Activated CD8-positive, alpha-beta memory T cell treated with anti-CD3 and anti-CD28 coated beads for 48 hours (primary cell): Measurements from ENCODE around the gene DMXL1.
"Not testable (repeated sequence)": the region's sequence is repeated elsewhere in the genome, so short reads cannot be mapped to it uniquely, and the experiment has no call there.

Experiments
- DNase-seq, 3 experiments: peaks; one replicate each; pipeline ENCODE4 v3.0.0-alpha.2; 2020; ENCODE audit warnings: low read depth in 2 of 3, low spot score in 2 of 3

DMXL1 gene

DNA sequence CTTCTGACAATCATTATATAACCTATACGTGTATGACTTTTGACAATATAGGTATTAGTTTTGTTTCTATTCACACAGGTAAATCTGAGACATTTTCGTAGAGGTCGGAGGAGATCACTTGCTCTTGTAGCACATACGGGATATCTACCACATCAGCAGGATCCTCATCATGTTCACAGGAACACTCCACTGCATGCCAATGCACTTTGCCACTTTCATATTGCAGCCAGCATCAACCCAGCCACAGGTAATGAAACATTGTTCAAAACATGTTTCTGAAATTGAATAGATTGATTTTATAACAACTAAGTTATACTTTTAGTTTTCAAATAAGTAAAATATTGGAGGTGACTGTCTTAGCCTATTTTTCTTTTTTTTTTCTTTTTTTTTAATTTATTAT, 50.0 kb downstream of the DMXL1 start:
- no peak for DNase-seq

DNA sequence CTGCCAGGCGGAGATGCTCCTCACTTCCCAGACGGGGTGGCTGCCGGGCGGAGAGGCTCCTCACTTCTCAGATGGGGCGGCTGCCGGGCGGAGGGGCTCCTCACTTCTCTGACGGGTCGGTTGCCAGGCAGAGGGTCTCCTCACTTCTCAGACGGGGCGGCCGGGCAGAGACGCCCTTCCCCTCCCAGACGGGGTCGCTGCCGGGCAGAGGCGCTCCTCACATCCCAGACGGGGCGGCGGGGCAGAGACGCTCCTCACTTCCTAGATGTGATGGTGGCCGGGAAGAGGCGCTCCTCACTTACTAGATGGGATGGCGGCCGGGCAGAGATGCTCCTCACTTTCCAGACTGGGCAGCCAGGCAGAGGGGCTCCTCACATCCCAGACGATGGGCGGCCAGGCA, 51.6 kb downstream of the DMXL1 start:
- not testable (repeated sequence) for DNase-seq

DNA sequence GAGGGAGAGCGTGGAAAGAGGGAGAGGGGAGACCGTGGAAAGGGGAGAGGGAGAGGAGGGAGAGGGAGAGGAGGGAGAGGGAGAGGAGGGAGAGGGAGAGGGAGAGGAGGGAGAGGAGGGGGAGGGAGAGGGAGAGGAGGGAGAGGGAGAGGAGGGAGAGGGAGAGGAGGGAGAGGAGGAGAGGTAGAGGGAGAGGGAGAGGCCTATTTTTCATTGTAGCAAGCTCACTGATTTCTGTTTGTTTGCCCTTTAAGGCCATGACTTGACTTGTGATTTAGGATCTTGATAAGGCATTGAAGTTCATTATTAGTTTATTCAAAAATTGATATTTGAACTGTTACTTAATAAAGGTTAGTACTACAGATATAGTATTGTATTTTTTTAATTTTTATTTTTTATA, 52.4 kb downstream of the DMXL1 start:
- no peak for DNase-seq

DNA sequence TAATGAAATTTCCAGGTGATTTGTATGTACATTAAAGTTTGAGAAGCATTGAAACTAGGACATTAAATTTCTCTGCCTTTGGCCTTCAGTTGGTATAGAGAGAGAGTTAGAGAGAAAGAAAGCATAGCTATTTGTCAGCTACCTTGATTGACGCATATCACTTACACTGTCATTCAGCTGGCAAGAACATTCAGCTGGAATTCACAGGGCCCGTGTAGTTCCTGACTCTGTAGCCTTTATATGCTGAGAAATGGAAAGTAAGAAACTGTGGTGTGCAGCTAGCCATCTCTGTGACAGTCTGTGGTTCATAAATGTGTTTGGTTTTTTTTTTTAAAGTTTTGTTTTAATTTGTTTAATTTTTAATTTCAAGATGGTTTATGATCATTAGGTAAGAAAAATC, 58.9 kb downstream of the DMXL1 start:
- DNase-seq = no peak

DNA sequence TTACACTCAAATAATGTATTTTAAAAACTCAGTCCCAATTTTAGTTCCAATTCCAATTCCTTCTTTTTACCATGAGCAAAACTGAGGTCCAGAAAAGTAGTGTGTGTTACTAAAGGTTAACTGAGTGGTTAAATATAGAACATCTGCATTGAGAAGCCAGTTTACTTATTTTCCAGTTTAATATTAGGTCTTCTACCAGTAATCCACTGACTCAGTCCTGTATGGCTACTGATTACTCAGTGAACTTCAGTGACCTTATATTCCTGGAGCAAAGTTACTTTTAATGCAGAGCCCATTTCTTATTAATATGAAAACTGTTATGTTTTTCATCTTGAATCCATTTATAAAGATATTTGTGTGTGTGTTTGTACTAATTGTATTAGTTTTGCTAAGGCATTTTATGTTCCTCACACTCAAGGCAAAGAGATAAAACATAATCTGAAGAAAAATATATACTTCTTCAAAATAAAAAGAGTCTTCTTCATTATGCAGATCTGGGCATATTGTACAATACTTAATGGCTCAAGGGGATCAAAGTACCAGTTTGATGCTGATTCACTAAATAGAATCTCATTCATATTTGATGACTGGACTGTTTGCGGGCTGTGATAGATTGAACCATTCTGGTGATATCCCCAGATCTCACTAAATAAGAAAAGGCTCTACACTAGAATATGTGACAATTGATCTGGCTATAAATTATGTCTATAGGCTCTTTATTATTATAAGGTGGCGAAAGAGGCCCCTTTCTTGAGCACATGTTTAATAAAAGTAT, 60.8 kb downstream of the DMXL1 start:
- no peak for DNase-seq

DNA sequence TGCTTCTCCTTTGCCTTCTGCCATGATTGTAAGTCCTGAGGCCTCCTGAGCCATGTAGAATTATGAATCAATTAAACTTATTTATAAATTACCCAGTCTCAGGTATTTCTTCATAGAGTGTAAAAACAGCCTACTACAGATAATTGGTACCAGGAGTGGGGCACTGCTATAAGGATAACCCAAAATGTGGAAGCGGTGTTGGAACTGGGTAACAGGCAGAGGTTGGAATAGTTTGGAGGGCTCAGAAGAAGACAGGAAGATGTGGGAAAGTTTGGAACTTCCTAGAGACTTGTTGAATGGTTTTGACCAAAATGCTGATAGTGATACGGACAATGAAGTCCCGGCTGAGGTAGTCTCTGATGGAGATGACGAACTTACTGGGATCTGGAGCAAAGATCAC, 64.9 kb downstream of the DMXL1 start:
- not testable (repeated sequence) for DNase-seq

DNA sequence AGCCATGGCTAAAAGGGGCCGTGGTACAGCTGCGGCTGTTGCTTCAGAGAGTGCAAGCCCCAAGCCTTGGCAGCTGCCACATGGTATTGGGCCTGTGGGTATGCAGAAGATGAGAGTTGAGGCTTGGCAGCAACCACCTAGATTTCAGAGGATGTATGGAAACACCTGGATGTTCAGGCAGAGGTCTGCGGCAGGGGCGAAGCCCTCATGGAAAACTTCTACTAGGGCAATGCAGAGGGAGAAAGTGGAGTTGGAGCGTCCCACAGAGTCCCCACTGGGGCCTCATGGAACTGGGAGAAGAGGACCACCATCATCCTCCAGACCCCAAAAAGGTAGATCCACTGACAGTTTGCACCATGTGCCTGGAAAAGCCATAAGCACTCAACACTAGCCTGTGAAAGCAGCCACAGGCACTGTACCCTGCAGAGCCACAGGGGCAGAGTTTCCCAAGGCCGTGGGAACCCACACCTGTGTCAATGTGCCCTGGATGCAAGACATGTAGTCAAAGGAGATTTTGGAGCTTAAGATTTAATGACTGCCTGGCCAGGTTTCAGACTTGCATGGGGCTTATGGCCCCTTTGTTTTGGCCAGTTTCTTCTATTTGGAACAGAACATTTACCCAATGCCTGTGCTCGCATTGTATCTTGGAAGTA, 65.9 kb downstream of the DMXL1 start:
- DNase-seq = no peak

DNA sequence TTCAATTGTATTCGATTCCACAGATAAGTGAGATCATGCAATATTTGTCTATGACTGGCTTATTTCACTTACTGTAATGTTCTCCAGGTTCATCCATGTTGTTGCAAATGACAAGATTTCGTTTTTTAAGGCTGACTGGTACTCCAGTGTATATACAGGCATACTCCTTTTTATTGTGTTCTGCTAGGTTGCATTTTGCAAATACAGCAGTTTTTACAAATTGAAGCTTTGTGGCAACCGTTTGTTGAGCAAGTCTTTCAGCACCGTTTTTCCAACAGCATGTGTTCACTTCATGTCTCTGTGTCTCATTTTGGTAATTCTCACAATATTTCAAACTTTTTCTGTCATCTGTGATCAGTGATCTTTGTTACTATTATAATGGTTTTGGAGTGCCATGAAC, 82.7 kb downstream of the DMXL1 start:
- DNase-seq = no peak

DNA sequence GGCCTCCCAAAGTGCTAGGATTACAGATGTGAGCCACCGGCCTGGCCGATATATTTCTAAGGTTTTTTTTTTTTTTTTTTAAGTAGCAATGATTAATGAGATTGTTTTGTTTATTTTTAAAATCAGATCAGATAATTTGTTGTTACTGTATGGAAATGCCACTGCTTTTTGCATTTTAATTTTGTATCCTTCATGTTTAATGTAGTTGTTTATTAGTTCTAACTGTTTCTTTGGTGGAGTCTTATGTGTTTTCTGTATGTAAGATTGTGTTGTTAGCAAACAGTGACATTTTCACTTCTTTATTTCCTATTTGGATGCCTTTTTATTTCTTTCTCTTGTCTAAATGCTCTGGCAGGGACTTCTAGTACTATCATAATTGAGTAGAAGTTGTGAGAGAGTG, 87.3 kb downstream of the DMXL1 start:
- DNase-seq = no peak

DNA sequence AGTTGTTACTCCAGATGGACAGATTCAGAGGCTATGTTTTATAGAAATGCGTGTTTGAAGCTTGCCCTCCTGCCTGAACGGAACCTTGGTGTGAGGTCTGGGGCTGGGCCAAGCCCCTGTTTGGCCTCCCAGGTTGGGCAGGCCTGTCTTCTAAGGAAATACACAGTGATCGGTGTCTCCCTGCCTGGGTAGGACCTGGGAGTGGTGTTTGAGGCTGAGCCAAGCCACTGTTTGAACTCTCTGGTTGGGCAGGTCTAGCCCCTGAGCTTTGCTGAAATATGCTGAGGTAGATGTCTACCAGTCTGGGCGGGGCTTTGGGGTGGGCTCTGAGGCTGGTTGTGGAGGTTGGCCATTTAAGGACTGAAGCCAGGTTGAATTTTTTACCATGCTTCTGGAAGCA, 90.5 kb downstream of the DMXL1 start:
- DNase-seq = no peak

DNA sequence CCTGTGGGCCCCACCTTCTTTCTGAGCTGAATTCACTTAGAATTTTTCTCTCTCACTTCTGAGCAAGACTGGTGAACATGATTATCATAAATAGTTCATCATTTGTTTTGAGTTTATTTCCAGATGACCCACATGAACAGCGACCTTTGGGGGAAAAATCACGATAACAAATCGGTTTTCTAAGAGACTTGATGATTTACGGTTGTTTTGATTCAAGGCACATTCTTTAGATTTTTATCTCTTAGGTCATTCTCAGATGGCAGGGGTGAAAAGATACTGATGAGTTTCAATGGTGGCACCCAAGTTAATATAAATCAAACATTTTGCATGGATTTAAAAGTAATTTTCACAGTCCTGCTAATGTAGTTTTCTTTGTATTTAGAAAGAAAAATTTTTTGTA, 95.1 kb downstream of the DMXL1 start:
- no peak for DNase-seq

DNA sequence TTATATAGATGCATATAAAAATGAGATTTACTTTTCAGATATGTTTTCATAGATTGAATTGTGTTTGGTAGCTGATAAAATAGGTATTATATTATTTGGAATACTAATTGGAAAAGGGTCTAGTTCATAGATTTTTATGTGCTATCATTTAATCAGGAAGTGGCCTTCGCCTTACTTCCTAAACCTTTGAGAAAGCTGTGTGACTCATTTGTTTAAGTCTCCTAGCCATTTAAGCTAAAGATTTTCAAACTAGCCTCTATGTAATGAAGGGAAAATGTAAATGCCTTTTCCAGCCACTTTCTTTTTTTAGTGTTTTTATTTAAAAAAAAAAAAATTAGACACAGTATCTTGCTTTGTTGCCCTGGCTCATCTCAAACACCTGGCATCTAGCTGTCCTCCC, 97.5 kb downstream of the DMXL1 start:
- no peak for DNase-seq

DNA sequence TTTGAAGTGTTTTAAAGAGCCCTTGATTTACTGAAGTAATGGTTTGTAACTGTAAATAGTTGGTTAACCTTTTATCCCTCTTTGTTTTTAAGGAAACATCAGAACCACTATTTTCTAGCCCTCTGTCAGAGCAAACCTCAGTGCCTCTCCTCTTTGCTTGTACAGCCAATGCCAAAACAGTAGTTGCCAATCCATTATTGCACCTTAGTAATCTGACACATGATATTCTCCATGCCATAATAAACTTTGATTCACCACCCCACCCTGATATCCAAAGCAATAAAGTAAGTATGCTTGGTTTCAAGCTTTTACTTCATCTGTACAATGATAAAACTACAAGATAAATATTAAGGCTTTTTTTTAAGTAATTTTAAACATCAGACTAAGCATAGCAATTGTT, 100.8 kb downstream of the DMXL1 start:
- no peak for DNase-seq

DNA sequence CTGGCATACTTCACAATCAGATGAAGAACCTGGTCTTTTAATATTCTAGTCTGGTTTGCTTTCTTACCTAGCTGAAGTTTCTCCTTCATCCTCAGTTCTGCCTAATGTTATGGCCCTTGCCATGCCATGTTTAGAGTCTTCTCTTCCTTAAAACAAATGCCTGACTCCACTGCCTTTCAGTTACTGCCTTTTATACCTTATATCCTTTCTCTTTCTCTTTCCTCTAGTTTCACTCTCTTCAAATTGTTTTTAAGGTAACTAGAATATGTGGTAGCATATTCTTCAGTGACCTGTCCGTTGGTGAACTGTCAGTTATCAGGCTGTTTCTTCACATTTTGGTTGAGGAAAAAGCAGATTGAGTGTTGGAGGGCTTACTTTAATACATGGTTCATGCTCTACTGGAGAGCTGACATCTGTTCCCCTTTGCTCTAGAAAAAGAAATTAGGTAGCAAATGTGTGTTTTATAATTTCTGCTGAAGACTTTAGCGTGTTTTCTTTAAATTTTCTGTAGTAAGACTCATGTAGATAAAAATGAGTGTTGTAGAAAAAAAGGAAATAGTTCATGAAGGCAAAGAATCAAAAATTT, 103.8 kb downstream of the DMXL1 start:
- no peak for DNase-seq

DNA sequence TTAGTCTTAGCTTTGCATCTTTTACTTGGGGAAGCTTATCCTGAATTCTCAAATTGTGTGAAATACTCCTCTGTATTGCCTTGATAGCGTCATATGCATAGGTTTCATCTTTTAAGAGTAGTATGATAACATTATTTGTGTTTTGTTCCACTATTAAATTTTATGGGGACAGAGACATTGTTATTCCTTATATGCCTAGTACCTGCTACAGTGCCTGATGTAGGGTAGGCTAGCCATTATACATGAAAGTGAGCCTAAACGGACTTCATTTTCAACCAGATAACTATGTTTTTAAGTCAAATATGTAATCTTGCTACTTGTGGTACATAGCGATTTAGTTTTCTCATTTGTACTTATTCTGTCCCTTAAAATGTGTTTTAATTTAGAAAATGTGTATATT, 105.9 kb downstream of the DMXL1 start:
- DNase-seq = no peak

DNA sequence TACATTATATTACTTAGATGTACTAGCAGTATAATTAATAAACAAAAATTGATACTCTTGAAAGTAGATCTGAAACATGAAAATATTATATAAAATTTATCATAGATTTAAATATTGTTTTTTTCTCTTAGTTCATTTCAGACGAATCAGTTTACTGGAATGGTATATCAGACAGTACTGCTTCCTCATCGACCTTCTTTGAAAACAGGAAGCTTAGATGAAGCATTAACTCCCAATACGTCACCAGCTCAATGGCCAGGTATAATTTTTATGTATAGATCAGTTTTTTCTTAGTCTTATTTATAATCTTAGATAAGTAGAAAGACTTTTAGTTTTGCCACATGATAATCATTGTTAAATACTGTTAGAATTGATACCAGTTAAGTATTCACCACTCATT, 106.3 kb downstream of the DMXL1 start:
- DNase-seq = no peak

DNA sequence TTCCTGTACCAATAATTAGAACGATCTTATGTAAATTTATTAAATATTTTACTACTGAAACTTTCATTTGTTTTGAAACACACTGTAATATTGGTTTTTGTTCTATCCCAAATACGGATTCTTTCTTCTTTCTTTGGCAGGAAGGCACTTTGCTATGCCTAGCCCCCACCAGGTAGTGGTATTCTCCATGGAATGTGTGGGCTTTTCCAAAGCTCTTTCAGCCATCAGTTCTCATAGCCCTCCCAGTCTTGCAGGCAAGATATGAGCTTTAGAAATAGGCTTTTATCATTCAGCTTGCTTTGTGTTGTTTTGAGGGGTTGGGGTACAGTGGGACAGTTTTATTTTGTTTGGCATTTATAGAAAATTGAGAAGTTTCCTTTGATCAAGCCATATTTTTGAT, 107.5 kb downstream of the DMXL1 start:
- no peak for DNase-seq

DNA sequence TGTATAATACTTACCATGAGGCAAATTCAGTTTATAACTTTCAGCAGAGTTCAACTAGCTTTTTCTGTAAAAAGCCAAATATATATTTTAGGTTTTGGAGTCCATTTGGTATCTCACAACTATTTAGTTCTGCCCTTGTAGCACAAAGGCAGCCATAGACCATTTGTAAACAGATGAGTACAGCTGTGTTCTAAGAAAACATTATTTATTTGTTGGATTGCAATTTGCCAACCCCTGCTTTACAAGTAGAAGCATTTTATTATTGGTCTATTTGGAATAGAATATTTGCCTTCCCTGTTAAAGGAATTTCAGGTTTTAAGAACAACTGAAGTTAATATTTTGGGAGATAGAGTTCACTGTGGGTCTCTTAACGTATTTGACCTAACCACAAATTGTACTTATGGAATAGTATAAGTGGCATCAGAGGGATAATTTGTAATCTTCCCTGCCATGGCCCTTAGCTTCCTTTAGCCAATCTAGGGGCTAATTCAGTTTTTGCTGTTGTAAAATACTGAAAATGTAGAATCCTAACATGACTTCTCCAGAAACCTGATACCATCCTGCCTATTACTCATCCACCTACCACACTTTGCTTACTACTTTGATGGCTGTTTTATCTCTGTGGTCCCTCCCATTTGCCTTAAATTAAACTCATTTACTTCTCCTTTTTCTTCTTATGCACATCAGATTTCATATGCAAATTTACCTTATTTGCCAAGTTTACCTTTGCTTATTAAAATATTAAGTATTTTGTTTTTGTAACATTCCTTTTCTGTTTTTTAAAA, 109.2 kb downstream of the DMXL1 start:
- no peak for DNase-seq

DNA sequence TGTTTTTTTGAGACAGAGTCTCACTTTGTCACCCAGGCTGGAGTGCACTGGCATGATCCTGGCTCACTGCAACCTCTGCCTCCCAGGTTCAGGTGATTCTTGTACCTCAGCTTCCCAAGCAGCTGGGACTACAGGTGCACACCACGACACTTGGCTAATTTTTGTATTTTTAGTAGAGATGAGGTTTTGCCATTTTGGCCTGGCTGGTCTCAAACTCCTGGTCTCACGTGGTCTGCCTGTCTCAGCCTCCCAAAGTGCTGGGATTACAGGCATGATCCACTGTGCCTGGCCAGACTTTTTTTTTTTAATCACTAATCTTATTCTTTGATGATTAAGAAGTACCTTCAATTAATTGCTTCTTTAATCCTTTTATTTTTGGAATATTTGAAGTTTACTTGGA, 114.6 kb downstream of the DMXL1 start:
- not testable (repeated sequence) for DNase-seq

DNA sequence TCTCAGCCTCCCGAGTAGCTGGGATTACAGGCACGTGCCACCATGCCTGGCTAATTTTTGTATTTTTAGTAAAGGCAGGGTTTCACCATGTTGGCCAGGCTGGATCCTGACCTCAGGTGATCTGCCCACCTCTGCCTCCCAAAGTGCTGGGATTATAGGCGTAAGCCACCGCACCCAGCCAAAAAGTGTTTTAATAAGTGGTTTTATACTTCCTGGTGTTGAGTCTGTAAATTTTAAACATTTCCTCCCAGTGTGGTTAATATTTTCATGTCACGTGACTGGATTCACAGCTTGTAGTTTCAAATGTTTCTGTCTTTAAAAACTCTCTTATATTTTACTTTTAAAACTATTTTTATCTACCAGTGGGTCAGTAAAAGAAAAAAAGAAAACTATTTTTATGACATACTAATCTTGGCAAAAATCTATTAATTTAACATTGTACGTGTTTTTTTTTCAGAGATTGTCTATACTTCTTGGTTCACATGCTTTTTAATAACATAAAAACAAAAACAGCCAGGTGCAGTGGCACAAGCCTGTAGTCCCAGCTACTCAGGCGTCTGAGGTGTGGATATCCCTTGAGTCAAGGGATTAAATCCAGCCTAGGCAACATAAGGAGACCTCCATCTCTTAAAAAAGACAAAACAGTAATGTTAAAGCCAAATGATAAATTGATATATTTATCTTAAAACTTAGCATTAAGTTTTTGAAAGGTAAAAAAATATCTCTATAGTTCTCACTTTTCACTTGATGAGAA, 117.1 kb downstream of the DMXL1 start:
- no peak for DNase-seq

DNA sequence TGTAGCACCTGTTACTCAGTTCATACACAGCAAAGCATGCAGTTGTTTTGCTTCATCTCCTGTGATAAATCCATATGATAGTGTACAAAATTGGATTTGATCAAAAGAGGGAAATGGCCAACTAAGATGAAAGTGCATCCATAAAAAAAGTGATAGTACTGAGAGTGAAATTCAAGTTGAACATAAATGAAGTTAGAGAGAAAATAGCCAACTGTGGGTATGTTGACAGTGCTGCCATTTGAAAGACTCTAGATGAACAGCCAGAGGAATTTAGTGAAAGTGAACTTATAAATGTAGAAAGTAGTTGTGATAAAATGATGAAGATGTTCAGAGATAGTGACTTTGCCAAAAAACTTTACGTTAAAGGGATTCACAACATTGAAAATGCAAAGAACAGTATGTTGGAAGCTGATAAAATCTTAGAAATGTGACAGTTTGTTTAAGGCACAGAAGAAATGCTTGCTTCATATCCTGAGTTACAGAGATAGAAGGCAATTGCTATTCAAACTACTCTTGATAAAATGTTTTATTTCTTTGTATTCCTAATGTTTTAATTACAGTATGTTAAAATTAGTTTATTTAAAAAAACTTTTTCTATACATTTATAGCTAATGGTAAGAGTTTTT, 119.7 kb downstream of the DMXL1 start:
- DNase-seq = no peak
